Hepatocyte (in vitro differentiated cells): ENCODE measurements around the gene RLN3. TPM values are rescaled to one million over a fixed set of nuclear protein-coding genes. Genes with fewer than 3 reads are reported as not detected.
A peak's percentile ranks its signal among the peaks of the same experiment; 100 is the strongest.

Experiments
- DNase-seq: peaks from one replicate; pipeline ENCODE4 v3.0.0-alpha.2; 2016; ENCODE audit warnings: low spot score
- H2AFZ ChIP-seq: fragments of 200-600 bp; sonication (generic); 2 replicates; pipeline ENCODE4 v1.6.0; 2016; ENCODE audit warnings: antibody characterized with exemption, mild to moderate bottlenecking
- H3K27ac ChIP-seq: fragments of 200-600 bp; sonication (generic); 2 replicates; pipeline ENCODE4 v1.5.1; 2016; ENCODE audit warnings: mild to moderate bottlenecking
- H3K27me3 ChIP-seq: fragments of 200-600 bp; sonication (generic); 2 replicates; pipeline ENCODE4 v1.6.1; 2016
- H3K36me3 ChIP-seq: fragments of 200-600 bp; sonication (generic); replicated peaks from 2 replicates; pipeline ENCODE4 v1.5.1; 2016; ENCODE audit warnings: low read depth; ENCODE audit not compliant: insufficient read depth
- H3K4me1 ChIP-seq: fragments of 200-600 bp; sonication (generic); 2 replicates; pipeline ENCODE4 v1.5.1; 2016; ENCODE audit warnings: mild to moderate bottlenecking, moderate library complexity; ENCODE audit not compliant: insufficient read depth
- H3K4me2 ChIP-seq: fragments of 200-600 bp; sonication (generic); 2 replicates; pipeline ENCODE4 v1.6.0; 2016
- H3K4me3 ChIP-seq: fragments of 200-600 bp; sonication (generic); 2 replicates; pipeline ENCODE4 v1.5.1; 2016; ENCODE audit warnings: mild to moderate bottlenecking
- H3K79me2 ChIP-seq: fragments of 200-600 bp; sonication (generic); 2 replicates; pipeline ENCODE4 v1.6.0; 2017; ENCODE audit warnings: mild to moderate bottlenecking
- H3K9me2 ChIP-seq: fragments of 200-600 bp; sonication (generic); replicated peaks from 2 replicates; pipeline ENCODE4 v1.6.0; 2017; ENCODE audit warnings: mild to moderate bottlenecking; ENCODE audit not compliant: insufficient read depth
- H3K9me3 ChIP-seq: fragments of 200-600 bp; sonication (generic); 2 replicates; pipeline ENCODE4 v1.5.1; 2016; ENCODE audit warnings: low read depth, mild to moderate bottlenecking
- H4K20me1 ChIP-seq: fragments of 200-600 bp; sonication (generic); 2 replicates; pipeline ENCODE4 v1.6.0; 2016; ENCODE audit warnings: mild to moderate bottlenecking; ENCODE audit not compliant: insufficient read depth, poor library complexity, severe bottlenecking
- CTCF ChIP-seq: fragments of 200-600 bp; sonication (generic); IDR thresholded peaks from 2 replicates; pipeline ENCODE4 v1.5.1; 2016; ENCODE audit warnings: antibody characterized with exemption, mild to moderate bottlenecking; ENCODE audit not compliant: poor library complexity
- EZH2 ChIP-seq: fragments of 200-600 bp; sonication (generic); IDR thresholded peaks from 2 replicates; pipeline ENCODE4 v1.6.1; 2016; ENCODE audit warnings: antibody characterized with exemption, mild to moderate bottlenecking, borderline replicate concordance
- EZH2phosphoT487 ChIP-seq: fragments of 200-600 bp; sonication (generic); IDR thresholded peaks from one replicate; pipeline ENCODE4 v1.6.1; 2018; ENCODE audit warnings: antibody characterized with exemption, mild to moderate bottlenecking, low read depth, moderate library complexity; ENCODE audit not compliant: unreplicated experiment, severe bottlenecking
- WGBS: methylation state at CpG from one replicate; pipeline ENCODE4 v1.1.6; 2016; ENCODE audit warnings: low lambda C conversion rate; ENCODE audit errors: missing lambda C conversion rate; 5-methylcytosine and 5-hydroxymethylcytosine counted together
- polyA plus RNA-seq: library from polyadenylated mRNA; unstranded; fragments of >200 nt; fragmentation: Nextera tagmentation; extraction: Ambion mirVana; gene quantifications from 2 replicates; pipeline ENCODE4 v1.2.1, GENCODE V29; 2016
- total RNA-seq: library from RNA; depleted of rRNA; stranded (reverse); fragments of >200 nt; gene quantifications from 2 replicates; pipeline ENCODE4 v1.2.3, GENCODE V29; 2014

RLN3 gene
- total and polyA plus RNA-seq, 2 experiments from 2014 or later: not detected

DNA sequence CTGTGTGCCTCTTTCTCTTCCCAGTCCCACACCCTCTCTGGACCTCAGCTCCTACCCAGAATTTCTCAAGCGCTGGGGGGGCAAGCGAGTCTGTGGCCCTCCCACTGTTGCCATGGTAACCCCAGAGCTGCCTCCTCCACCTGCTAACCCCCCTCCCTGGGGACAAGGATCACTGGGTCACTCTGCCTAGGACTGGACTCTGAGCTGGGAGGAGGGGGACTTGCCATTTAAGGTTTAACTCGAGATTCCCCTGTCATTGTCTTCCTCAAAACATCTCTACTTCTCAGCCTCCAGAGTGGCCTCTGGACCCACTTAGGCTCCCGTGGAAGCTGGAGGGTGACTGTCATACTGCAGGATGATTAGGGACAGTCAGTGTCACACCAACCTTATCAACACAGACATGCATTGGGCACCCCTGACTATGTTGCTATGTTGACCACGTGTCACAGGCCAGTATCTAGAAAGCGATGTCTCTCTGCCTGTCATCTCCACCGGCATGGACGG, 31.8 kb downstream of the RLN3 start:
- Histone ChIP-seq H3K4me2 (no peak overlapping the region), H3K27ac (no peak overlapping the region), H3K79me2 (no peaks in the 10 kb centered on the region), H3K9me2 (no peaks in the 10 kb centered on the region), H4K20me1 (no peaks in the 10 kb centered on the region), H2AFZ (no peak overlapping the region), H3K27me3 (peaks cover 16% of the 10 kb centered on the region), H3K4me3 (no peak overlapping the region), H3K4me1 (peaks cover 5% of the 10 kb centered on the region), H3K36me3 (no peaks in the 10 kb centered on the region), H3K9me3 (no peaks in the 10 kb centered on the region)
- DNase-seq: peak; percentile 49
- no peak for TF ChIP-seq EZH2
- no peak for TF ChIP-seq CTCF
- TF ChIP-seq EZH2phosphoT487: no peak
- WGBS: 58% methylated on average over 8 of the region's 8 CpGs

DNA sequence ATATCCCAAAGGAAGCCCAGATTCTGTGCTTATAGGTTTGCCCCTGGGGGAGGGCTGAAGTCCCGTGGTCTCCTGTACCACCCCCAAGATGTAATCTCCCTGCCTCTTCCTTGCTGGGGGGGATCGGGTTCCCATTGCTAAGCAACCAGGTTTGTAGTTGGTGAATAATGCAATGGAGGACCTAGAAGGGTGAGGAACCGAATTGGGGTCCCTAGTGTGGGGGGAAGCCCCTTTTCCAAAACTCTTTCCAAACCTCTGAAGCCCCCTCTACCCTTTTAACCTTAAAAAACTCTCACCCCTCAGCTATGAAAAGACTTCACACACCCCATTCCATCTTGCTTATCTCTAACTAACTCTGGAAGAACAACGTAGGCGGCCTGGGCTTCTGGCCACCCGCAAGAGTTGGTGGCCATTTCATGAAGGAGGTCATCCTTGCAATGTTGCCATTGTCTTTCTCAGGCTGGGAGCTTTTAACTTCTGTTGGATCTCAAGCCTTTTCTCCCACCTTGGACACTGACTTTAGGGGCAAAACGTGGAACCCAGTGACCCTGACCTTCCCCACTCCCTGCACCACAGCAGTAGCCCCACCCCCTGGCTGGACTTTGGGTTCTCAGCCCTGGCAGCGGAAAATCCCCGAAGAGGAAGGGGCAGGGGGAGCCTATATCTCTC, 33.3 kb downstream of the RLN3 start:
- H3K9me3 ChIP-seq: no peaks in the 10 kb centered on the region
- WGBS: 50% methylated on average over 9 of the region's 9 CpGs
- no peaks in the 10 kb centered on the region for H3K79me2 ChIP-seq
- H3K36me3 ChIP-seq: no peaks in the 10 kb centered on the region
- peak overlapping the region; percentile 20 for H3K27ac ChIP-seq
- H3K9me2 ChIP-seq: no peaks in the 10 kb centered on the region
- DNase-seq: peak; percentile 52
- H4K20me1 ChIP-seq: no peaks in the 10 kb centered on the region
- no peak overlapping the region for H3K4me3 ChIP-seq
- H2AFZ ChIP-seq: no peak overlapping the region
- no peak for TF ChIP-seq EZH2
- no peak for TF ChIP-seq CTCF
- no peak for TF ChIP-seq EZH2phosphoT487
- peaks cover 5% of the 10 kb centered on the region for H3K4me1 ChIP-seq
- H3K27me3 ChIP-seq: peaks cover 16% of the 10 kb centered on the region
- H3K4me2 ChIP-seq: peak overlapping the region; percentile 63

DNA sequence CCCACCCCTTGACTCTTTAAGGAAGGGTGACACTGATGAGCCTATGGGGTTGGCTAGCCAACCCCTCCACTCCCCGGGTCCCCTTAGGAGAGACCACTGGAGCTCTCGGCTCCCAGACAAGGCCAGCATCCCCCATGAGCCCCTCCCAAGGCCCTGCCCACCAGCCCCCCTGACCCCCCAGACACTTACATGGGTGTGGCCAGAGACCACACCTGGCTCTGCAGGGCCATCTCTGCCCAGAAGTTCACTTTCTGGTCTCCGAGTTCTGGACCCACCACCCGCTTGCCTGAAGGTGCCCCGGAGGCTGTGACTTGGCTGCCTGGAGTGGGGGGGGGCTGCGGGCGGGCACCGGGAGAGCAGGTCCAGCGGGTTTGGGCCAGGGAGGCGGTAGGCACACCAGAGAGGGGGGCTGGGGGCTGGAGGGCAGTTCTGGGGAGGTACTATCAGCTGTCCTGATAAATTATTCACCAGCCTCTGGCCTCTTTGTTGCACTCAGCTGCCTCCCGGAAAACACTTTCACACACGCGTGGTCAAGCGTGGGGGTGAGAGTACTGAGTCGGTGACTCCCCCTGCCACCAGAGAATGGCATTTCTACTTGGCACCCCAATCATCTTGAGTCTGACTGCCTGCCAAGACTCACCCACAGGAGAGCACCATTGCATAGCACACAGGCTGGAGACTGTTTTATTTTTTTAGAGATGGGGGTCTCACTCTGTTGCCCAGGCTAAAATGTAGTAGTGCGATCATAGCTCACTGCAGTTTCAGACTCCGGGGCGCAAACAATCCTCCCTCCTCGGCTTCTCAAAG, 34.0 kb downstream of the RLN3 start, which contains the start of gene PALM3:
Gene PALM3 (minus strand): TSS at position 326 of the 807 bp plus-strand sequence. CDS start 96 bp downstream, at position 230.
- 57% methylated on average over 14 of the region's 19 CpGs for WGBS
- H3K9me3 ChIP-seq: no peaks in the 10 kb centered on the region
- H3K4me2 ChIP-seq: peak within 1 kb of the TSS; percentile 63
- no peaks in the 10 kb centered on the region for H4K20me1 ChIP-seq
- H3K27ac ChIP-seq: peak within 1 kb of the TSS; percentile 20
- no peak within 1 kb of the TSS for H3K4me3 ChIP-seq
- DNase-seq: peak; percentile 60
- H3K27me3 ChIP-seq: peaks cover 16% of the 10 kb centered on the region
- H3K79me2 ChIP-seq: no peaks in the 10 kb centered on the region
- no peaks in the 10 kb centered on the region for H3K9me2 ChIP-seq
- H3K36me3 ChIP-seq: no peaks in the 10 kb centered on the region
- peaks cover 5% of the 10 kb centered on the region for H3K4me1 ChIP-seq
- TF ChIP-seq EZH2 (no peak), CTCF (no peak), EZH2phosphoT487 (no peak)
- no peak within 1 kb of the TSS for H2AFZ ChIP-seq
